MM.1S (cell line): Measurements from ENCODE around the gene CPA5.

Experiments
- DNase-seq: peaks from one replicate; pipeline ENCODE4 v3.0.0-alpha.2; 2015
- H2AFZ ChIP-seq: fragments of 300-600 bp; sonication (generic); 2 replicates; pipeline ENCODE4 v1.6.0; 2016; ENCODE audit warnings: antibody characterized with exemption, low read length
- H3F3A ChIP-seq: fragments of 300-600 bp; sonication (generic); 2 replicates; pipeline ENCODE4 v1.6.1; 2016; ENCODE audit warnings: mild to moderate bottlenecking, antibody characterized with exemption, low read length, moderate library complexity, mixed read lengths; ENCODE audit not compliant: insufficient read depth
- H3K27ac ChIP-seq: fragments of 300-600 bp; sonication (generic); 2 replicates; pipeline ENCODE4 v1.5.1; 2016; ENCODE audit warnings: mild to moderate bottlenecking, low read length
- H3K27me3 ChIP-seq: fragments of 300-600 bp; sonication (generic); replicated peaks from 2 replicates; pipeline ENCODE4 v1.6.0; 2016; ENCODE audit warnings: low read length; ENCODE audit not compliant: insufficient read depth
- H3K36me3 ChIP-seq: fragments of 300-600 bp; sonication (generic); replicated peaks from 2 replicates; pipeline ENCODE4 v1.6.1; 2016; ENCODE audit warnings: mild to moderate bottlenecking, low read length, mixed read lengths; ENCODE audit not compliant: insufficient read depth
- H3K4me1 ChIP-seq: fragments of 300-600 bp; sonication (generic); 2 replicates; pipeline ENCODE4 v1.6.1; 2016; ENCODE audit warnings: low read length, mixed read lengths
- H3K4me2 ChIP-seq: fragments of 300-600 bp; sonication (generic); 2 replicates; pipeline ENCODE4 v1.6.0; 2016; ENCODE audit warnings: low read depth, low read length
- H3K4me3 ChIP-seq: fragments of 300-600 bp; sonication (generic); 2 replicates; pipeline ENCODE4 v1.5.1; 2016; ENCODE audit warnings: low read length, mixed read lengths
- H3K79me2 ChIP-seq: fragments of 300-600 bp; sonication (generic); 2 replicates; pipeline ENCODE4 v1.6.1; 2016; ENCODE audit warnings: mixed run types, low read length, mixed read lengths
- H3K9ac ChIP-seq: fragments of 300-600 bp; sonication (generic); 2 replicates; pipeline ENCODE4 v1.6.1; 2016; ENCODE audit warnings: low read length, mixed read lengths
- H3K9me2 ChIP-seq: fragments of 300-600 bp; sonication (generic); replicated peaks from 2 replicates; pipeline ENCODE4 v1.6.1; 2016; ENCODE audit warnings: mild to moderate bottlenecking, low read length, mixed read lengths; ENCODE audit not compliant: insufficient read depth
- H3K9me3 ChIP-seq: fragments of 300-600 bp; sonication (generic); replicated peaks from 2 replicates; pipeline ENCODE4 v1.6.1; 2016; ENCODE audit warnings: mild to moderate bottlenecking, low read length, mixed read lengths; ENCODE audit not compliant: insufficient read depth
- H4K20me1 ChIP-seq: fragments of 300-600 bp; sonication (generic); 2 replicates; pipeline ENCODE4 v1.6.1; 2016; ENCODE audit warnings: mild to moderate bottlenecking, low read length, moderate library complexity, mixed read lengths; ENCODE audit not compliant: insufficient read depth
- CTCF ChIP-seq: fragments of 300-600 bp; sonication (generic); IDR thresholded peaks from 2 replicates; pipeline ENCODE4 v1.5.1; 2016; ENCODE audit warnings: antibody characterized with exemption, low read length, mixed read lengths
- EZH2 ChIP-seq: fragments of 300-600 bp; sonication (generic); optimal IDR thresholded peaks from 2 replicates; pipeline ENCODE3; 2017; ENCODE audit warnings: low read depth, mild to moderate bottlenecking, antibody characterized with exemption, low read length, mixed read lengths
- EZH2phosphoT487 ChIP-seq: fragments of 300-600 bp; sonication (generic); IDR thresholded peaks from 2 replicates; pipeline ENCODE4 v1.6.1; 2018; ENCODE audit warnings: antibody characterized with exemption, low read length

The CPA5 gene

GRCh38 chr7:130398526-130399090, 54.0 kb downstream of the CPA5 start:
- no peaks in the 10 kb centered on the region for H3K4me1 ChIP-seq
- H3K4me3 ChIP-seq = no peak overlapping the region
- H3K27me3 ChIP-seq = no peaks in the 10 kb centered on the region
- H3K9me3 ChIP-seq = no peaks in the 10 kb centered on the region
- DNase-seq = no peak
- H3K36me3 ChIP-seq = no peaks in the 10 kb centered on the region
- H3K9ac ChIP-seq = no peak overlapping the region
- H3F3A ChIP-seq = no peaks in the 10 kb centered on the region
- H3K27ac ChIP-seq = no peak overlapping the region
- H3K79me2 ChIP-seq = no peaks in the 10 kb centered on the region
- no peaks in the 10 kb centered on the region for H4K20me1 ChIP-seq
- H2AFZ ChIP-seq = no peak overlapping the region
- H3K4me2 ChIP-seq = no peak overlapping the region
- TF ChIP-seq CTCF (no peak), EZH2 (no peak), EZH2phosphoT487 (no peak)
- no peaks in the 10 kb centered on the region for H3K9me2 ChIP-seq

GRCh38 chr7:130400120-130400572, 55.5 kb downstream of the CPA5 start:
- Histone ChIP-seq H3K4me2 (no peak overlapping the region), H3K27me3 (no peaks in the 10 kb centered on the region), H3K4me3 (no peak overlapping the region), H3K4me1 (no peaks in the 10 kb centered on the region), H3K27ac (no peak overlapping the region), H4K20me1 (no peaks in the 10 kb centered on the region), H3K9me3 (no peaks in the 10 kb centered on the region), H3K36me3 (no peaks in the 10 kb centered on the region), H3F3A (no peaks in the 10 kb centered on the region), H2AFZ (no peak overlapping the region), H3K79me2 (no peaks in the 10 kb centered on the region), H3K9me2 (no peaks in the 10 kb centered on the region), H3K9ac (no peak overlapping the region)
- no peak for DNase-seq
- TF ChIP-seq CTCF (no peak), EZH2phosphoT487 (no peak), EZH2 (no peak)

- Histone ChIP-seq H3K36me3 (no peaks in the 10 kb centered on the region), H2AFZ (no peak overlapping the region), H3K4me2 (no peak overlapping the region), H3F3A (no peaks in the 10 kb centered on the region), H3K4me3 (no peak overlapping the region), H3K27ac (no peak overlapping the region), H3K79me2 (no peaks in the 10 kb centered on the region), H3K9me3 (no peaks in the 10 kb centered on the region), H4K20me1 (no peaks in the 10 kb centered on the region), H3K9me2 (no peaks in the 10 kb centered on the region), H3K9ac (no peak overlapping the region), H3K4me1 (no peaks in the 10 kb centered on the region), H3K27me3 (no peaks in the 10 kb centered on the region)
- no peak for DNase-seq
- TF ChIP-seq EZH2 (no peak), CTCF (no peak), EZH2phosphoT487 (no peak)
These were observed 56.5 kb downstream of the CPA5 start for GRCh38 chr7:130401101-130401500.
